ENCODE measurements around the gene NRG3. TPM values are rescaled to one million over a fixed set of nuclear protein-coding genes. Genes with fewer than 3 reads are reported as not detected.

Gene NRG3
- total and polyA plus RNA-seq, 2 of the 8 experiments (the other 6 are each of a cell fraction or from before 2014, with no cell fraction given), result 4.2 to 5.0 TPM

DNA sequence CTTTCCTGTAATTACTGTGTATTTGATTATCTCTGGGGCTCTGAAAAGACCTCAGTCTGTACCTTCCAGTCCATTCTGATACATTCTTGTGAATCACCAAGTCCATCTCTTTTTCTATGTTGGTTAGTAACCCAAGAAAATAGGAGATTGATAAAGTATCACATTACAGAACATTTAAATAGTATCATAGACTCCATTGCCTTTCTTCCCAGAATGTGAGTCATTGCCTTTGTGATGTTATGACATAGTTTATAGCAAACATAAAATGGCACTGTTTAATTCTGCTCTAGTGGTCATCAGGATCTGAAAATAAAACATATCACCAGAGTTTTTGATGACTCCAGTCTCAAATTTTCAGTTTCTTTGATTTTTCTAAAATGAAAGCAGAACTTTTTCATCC lies 78.4 kb downstream of the NRG3 start:
- H3K18ac ChIP-seq (ENCODE audit: extremely low read depth, low read length), result no peak overlapping the region
- no peaks in the 10 kb centered on the region for H4K20me1 ChIP-seq (replicated peaks in 1 of 2; ENCODE audit: control insufficient read depth in 1 of 2, insufficient read depth in 2 of 2, low read length in 2 of 2)
- no peak overlapping the region for H2AK5ac ChIP-seq (ENCODE audit: low read depth, low read length)
- no peak overlapping the region for H2BK15ac ChIP-seq (ENCODE audit: low read length)
- no peak overlapping the region for H3K27ac ChIP-seq (ENCODE audit: low read depth, low read length)
- no peak for DNase-seq (ENCODE audit: low read depth in 1 of 2, low spot score in 2 of 2)
- H3K27me3 ChIP-seq (replicated peaks in 1 of 4; ENCODE audit: control insufficient read depth in 3 of 4, extremely low read depth in 1 of 4, insufficient read depth in 3 of 4, low read length in 3 of 4), result no peaks in the 10 kb centered on the region
- H2AFZ ChIP-seq (ENCODE audit: low read length), result no peak overlapping the region
- H3K23ac ChIP-seq (ENCODE audit: insufficient read length), result no peak overlapping the region
- H3K4ac ChIP-seq (replicated peaks; ENCODE audit: insufficient read length, low read depth, low read length), result no peak overlapping the region
- H3K4me1 ChIP-seq (replicated peaks in 1 of 4; ENCODE audit: control insufficient read depth in 3 of 4, insufficient read depth in 4 of 4, low read length in 3 of 4), result peaks cover 0 to 2% (median 0%) of the 10 kb centered on the region in 4 experiments; a peak in 1 of 7 replicates
- FAIRE-seq, result no peak
- no peak overlapping the region for H4K91ac ChIP-seq (replicated peaks; ENCODE audit: insufficient read length, low read length)
- H3K36me3 ChIP-seq (ENCODE audit: control insufficient read depth in 2 of 4, insufficient read depth in 4 of 4, low read length in 3 of 4), result no peaks in the 10 kb centered on the region
- H3K23me2 ChIP-seq (ENCODE audit: low read depth, low read length), result no peaks in the 10 kb centered on the region
- H3K79me2 ChIP-seq (ENCODE audit: control insufficient read depth in 1 of 2, insufficient read depth in 2 of 2, low read length in 2 of 2), result no peaks in the 10 kb centered on the region
- H3K14ac ChIP-seq (ENCODE audit: insufficient read length), result no peak overlapping the region
- H2BK12ac ChIP-seq (ENCODE audit: low read depth, low read length), result no peak overlapping the region
- H2BK120ac ChIP-seq (replicated peaks; ENCODE audit: low read depth, low read length), result no peak overlapping the region
- H3K9ac ChIP-seq (replicated peaks in 1 of 4; ENCODE audit: extremely low read depth in 1 of 4, low read depth in 3 of 4, low read length in 3 of 4), result no peak overlapping the region
- no peak overlapping the region for H3K56ac ChIP-seq (replicated peaks; ENCODE audit: insufficient read length, low read depth, low read length)
- H3K4me2 ChIP-seq (ENCODE audit: insufficient read depth in 1 of 2, low read depth in 2 of 2, low read length in 2 of 2), result no peak overlapping the region
- ChIA-PET POLR2A (ENCODE audit: partially characterized antibody) (no interaction called here), CTCF (ENCODE audit: partially characterized antibody) (no interaction called here)
- no peak overlapping the region for H4K8ac ChIP-seq (ENCODE audit: extremely low read depth, insufficient read depth, low read length)
- H3K79me1 ChIP-seq (ENCODE audit: low read depth, low read length), result no peaks in the 10 kb centered on the region; the same call in 1 of the 2 replicates
- H2BK5ac ChIP-seq (ENCODE audit: low read depth, low read length), result no peak overlapping the region
- H3K4me3 ChIP-seq (ENCODE audit: extremely low read depth in 1 of 4, insufficient read depth in 2 of 4, low read depth in 3 of 4, low read length in 4 of 4), result no peak overlapping the region
- no peak overlapping the region for H4K5ac ChIP-seq (ENCODE audit: insufficient read length, low read depth, low read length)
- no peak overlapping the region for H2BK20ac ChIP-seq (ENCODE audit: low read length)
- no peaks in the 10 kb centered on the region for H3K9me3 ChIP-seq (ENCODE audit: insufficient read depth in 2 of 2, low read depth in 1 of 2, low read length in 1 of 2)
- no peak for TF ChIP-seq KDM4A (IDR thresholded peaks at IDR 0.05; ENCODE audit: low read depth, low read length, severe bottlenecking)
- TF ChIP-seq RXRA (IDR thresholded peaks at IDR 0.05; ENCODE audit: insufficient read depth, low read depth, low read length), result no peak
- TF ChIP-seq, protein P1, sequence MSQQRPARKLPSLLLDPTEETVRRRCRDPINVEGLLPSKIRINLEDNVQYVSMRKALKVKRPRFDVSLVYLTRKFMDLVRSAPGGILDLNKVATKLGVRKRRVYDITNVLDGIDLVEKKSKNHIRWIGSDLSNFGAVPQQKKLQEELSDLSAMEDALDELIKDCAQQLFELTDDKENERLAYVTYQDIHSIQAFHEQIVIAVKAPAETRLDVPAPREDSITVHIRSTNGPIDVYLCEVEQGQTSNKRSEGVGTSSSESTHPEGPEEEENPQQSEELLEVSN (IDR thresholded peaks at IDR 0.05), result no peak
- TF ChIP-seq TAF1 (IDR thresholded peaks at IDR 0.05; ENCODE audit: low read depth, low read length), result no peak
- TF ChIP-seq POU5F1 (IDR thresholded peaks at IDR 0.05; ENCODE audit: low read depth, low read length), result no peak
- no peak for TF ChIP-seq SP2 (IDR thresholded peaks at IDR 0.05; ENCODE audit: low read length)
- no peak for TF ChIP-seq CBX5 (IDR thresholded peaks at IDR 0.05; ENCODE audit: low read depth, low read length)
- TF ChIP-seq KDM5A (IDR thresholded peaks at IDR 0.05; ENCODE audit: low read length), result no peak
- no peak for TF ChIP-seq ASH2L (IDR thresholded peaks at IDR 0.05; ENCODE audit: low read length)
- TF ChIP-seq, protein P2, sequence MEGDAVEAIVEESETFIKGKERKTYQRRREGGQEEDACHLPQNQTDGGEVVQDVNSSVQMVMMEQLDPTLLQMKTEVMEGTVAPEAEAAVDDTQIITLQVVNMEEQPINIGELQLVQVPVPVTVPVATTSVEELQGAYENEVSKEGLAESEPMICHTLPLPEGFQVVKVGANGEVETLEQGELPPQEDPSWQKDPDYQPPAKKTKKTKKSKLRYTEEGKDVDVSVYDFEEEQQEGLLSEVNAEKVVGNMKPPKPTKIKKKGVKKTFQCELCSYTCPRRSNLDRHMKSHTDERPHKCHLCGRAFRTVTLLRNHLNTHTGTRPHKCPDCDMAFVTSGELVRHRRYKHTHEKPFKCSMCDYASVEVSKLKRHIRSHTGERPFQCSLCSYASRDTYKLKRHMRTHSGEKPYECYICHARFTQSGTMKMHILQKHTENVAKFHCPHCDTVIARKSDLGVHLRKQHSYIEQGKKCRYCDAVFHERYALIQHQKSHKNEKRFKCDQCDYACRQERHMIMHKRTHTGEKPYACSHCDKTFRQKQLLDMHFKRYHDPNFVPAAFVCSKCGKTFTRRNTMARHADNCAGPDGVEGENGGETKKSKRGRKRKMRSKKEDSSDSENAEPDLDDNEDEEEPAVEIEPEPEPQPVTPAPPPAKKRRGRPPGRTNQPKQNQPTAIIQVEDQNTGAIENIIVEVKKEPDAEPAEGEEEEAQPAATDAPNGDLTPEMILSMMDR (IDR thresholded peaks at IDR 0.05; ENCODE audit: control extremely low read depth in 1 of 3, insufficient read depth in 1 of 3, low read depth in 1 of 3, low read length in 3 of 3), result no peak
- no peak for TF ChIP-seq POLR2A (IDR thresholded peaks at IDR 0.05; ENCODE audit: control extremely low read depth in 1 of 2, low read depth in 2 of 2, low read length in 2 of 2)
- TF ChIP-seq RNF2 (IDR thresholded peaks at IDR 0.05; ENCODE audit: borderline replicate concordance, low read depth, low read length, missing control alignments, poor library complexity, severe bottlenecking), result no peak
- TF ChIP-seq BRCA1 (IDR thresholded peaks at IDR 0.05; ENCODE audit: low read depth, low read length), result no peak
